HUES48 (cell line): ENCODE data around the gene F12.

Experiments used
- H3K27ac ChIP-seq: one replicate; pipeline ENCODE4 v1.7.0; 2013; ENCODE audit warnings: low read depth, low read length, inconsistent platforms
- H3K27me3 ChIP-seq: 2 replicates; pipeline ENCODE4 v1.6.1; 2013; ENCODE audit warnings: mild to moderate bottlenecking, low read length; ENCODE audit not compliant: control insufficient read depth, insufficient read depth
- H3K36me3 ChIP-seq: 2 replicates; pipeline ENCODE4 v1.6.1; 2013; ENCODE audit warnings: low read length; ENCODE audit not compliant: control insufficient read depth, insufficient read depth
- H3K4me1 ChIP-seq: 2 replicates; pipeline ENCODE4 v1.6.1; 2013; ENCODE audit warnings: mild to moderate bottlenecking, low read length; ENCODE audit not compliant: control insufficient read depth, insufficient read depth
- H3K4me3 ChIP-seq: 2 replicates; pipeline ENCODE4 v1.5.1; 2013; ENCODE audit warnings: mild to moderate bottlenecking, low read depth, low read length
- H3K9ac ChIP-seq: 2 replicates; pipeline ENCODE4 v1.6.1; 2013; ENCODE audit warnings: mild to moderate bottlenecking, low read depth, low read length, moderate library complexity
- H3K9me3 ChIP-seq: 2 replicates; pipeline ENCODE4 v1.6.1; 2013; ENCODE audit warnings: low read length; ENCODE audit not compliant: control insufficient read depth, insufficient read depth

Gene F12

GRCh38 chr5:177445052-177445916 is 35.9 kb upstream of the F12 start:
- Histone ChIP-seq H3K9ac (no peak overlapping the region), H3K27ac (no peak overlapping the region)

GRCh38 chr5:177444106-177445051 is 35.0 kb upstream of the F12 start:
- Histone ChIP-seq H3K4me3 (no peak overlapping the region), H3K4me1 (peaks cover 31% of the 10 kb centered on the region), H3K36me3 (peaks cover 5% of the 10 kb centered on the region; the same call in 1 of the 2 replicates), H3K9me3 (no peaks in the 10 kb centered on the region), H3K27ac (no peak overlapping the region), H3K27me3 (peaks cover 16% of the 10 kb centered on the region), H3K9ac (no peak overlapping the region)

More at GRCh38 chr5:177445052-177445916, 35.9 kb upstream of the F12 start:
- no peaks in the 10 kb centered on the region for H3K9me3 ChIP-seq
- H3K36me3 ChIP-seq, result peaks cover 5% of the 10 kb centered on the region; the same call in 1 of the 2 replicates
- H3K4me1 ChIP-seq, result peaks cover 25% of the 10 kb centered on the region
- no peak overlapping the region for H3K4me3 ChIP-seq
- H3K27me3 ChIP-seq, result peaks cover 16% of the 10 kb centered on the region

- Histone ChIP-seq H3K27ac (no peak overlapping the region), H3K27me3 (peaks cover 16% of the 10 kb centered on the region), H3K4me3 (no peak overlapping the region), H3K36me3 (peaks cover 10% of the 10 kb centered on the region; the same call in 1 of the 2 replicates), H3K4me1 (peaks cover 29% of the 10 kb centered on the region), H3K9ac (no peak overlapping the region), H3K9me3 (no peaks in the 10 kb centered on the region)
Observed at GRCh38 chr5:177443144-177443983, 34.0 kb upstream of the F12 start.

- H3K36me3 ChIP-seq, result peaks cover 20% of the 10 kb centered on the region
- H3K4me1 ChIP-seq, result peaks cover 19% of the 10 kb centered on the region
- no peak overlapping the region for H3K9ac ChIP-seq
- H3K4me3 ChIP-seq, result no peak overlapping the region
- H3K9me3 ChIP-seq, result no peaks in the 10 kb centered on the region
- H3K27ac ChIP-seq, result no peak overlapping the region
- peaks cover 16% of the 10 kb centered on the region for H3K27me3 ChIP-seq
Observed at GRCh38 chr5:177442066-177442826, 32.9 kb upstream of the F12 start.

DNA sequence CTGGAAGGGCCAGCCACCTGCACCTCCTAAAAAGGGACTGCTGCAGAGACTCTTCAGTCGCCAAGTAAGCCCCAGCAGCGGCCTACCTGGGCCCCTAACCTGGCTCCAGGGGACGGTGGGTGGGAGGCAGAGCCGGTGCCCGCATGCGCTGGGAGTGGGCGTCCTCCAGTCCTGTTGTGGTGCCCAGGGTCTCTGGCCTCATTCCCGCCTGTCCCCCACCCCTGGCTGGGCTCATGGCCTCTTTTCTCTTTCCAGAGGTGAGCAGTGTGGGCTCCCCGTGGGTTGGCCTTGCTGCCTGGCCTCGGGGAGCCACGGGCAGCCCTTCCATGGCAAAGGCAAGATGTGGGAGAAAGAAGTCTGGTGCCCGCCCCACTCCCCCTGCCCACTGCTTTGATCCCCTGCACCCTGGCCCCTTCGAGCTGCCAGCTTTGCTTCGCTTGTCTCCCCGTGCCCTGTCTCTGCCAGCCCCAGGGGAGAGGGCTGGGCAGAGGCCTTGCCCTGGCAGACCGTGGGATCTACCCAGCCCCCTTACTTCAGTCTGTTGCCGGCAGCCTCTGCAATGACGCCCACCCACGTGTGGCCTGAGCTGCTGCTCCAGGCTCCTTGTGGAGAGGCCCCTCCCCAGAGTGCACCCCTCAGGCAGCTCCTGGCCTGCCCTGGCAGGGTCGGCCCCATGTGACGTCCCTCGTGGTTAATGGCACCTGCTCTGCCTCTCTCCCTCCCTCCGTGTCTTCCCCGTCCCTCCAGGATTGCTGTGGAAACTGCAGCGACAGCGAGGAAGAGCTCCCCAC is 31.8 kb upstream of the F12 start:
- H3K9me3 ChIP-seq, result no peaks in the 10 kb centered on the region
- peaks cover 16% of the 10 kb centered on the region for H3K27me3 ChIP-seq
- no peak overlapping the region for H3K4me3 ChIP-seq
- peaks cover 17% of the 10 kb centered on the region for H3K4me1 ChIP-seq
- H3K36me3 ChIP-seq, result peaks cover 26% of the 10 kb centered on the region
- H3K27ac ChIP-seq, result no peak overlapping the region
- no peak overlapping the region for H3K9ac ChIP-seq

DNA sequence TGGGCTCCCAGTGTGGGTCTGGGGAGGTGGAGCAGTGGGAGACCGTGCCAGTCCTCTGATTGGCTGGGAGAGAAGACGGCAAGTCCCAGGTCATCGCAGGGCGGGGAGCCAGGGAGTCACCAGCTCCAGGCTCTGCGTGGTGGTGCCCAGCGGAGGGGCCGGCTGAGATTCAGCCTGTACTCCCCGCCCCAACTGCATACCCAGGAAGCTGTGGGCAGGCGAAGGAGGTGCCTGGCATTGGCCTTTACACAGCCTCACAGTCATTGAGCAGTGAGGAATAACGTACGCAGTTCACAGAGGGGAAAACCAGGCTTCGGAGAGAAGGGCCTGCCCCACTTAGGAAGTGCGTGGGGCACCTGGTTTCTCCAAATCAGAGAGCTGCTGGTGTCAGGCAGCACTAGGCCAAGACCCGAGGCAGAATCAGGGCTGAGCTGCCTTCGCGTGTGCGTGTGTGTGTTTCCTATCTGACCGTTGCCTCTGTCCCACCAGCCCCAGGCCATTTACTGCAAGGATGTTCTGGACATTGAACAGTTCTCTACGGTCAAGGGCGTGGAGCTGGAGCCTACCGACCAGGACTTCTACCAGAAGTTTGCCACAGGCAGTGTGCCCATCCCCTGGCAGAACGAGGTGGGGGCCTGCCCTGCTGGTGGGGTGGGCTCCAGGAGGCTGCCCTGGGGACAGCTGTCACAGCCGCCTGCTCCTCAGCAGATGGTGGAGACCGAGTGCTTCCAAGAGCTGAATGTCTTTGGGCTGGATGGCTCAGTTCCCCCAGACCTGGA is 31.0 kb upstream of the F12 start:
- no peak overlapping the region for H3K4me3 ChIP-seq
- H3K4me1 ChIP-seq, result peaks cover 12% of the 10 kb centered on the region; the same call in 1 of the 2 replicates
- no peak overlapping the region for H3K27ac ChIP-seq
- H3K36me3 ChIP-seq, result peaks cover 30% of the 10 kb centered on the region
- peaks cover 10% of the 10 kb centered on the region for H3K27me3 ChIP-seq
- H3K9me3 ChIP-seq, result no peaks in the 10 kb centered on the region
- no peak overlapping the region for H3K9ac ChIP-seq

DNA sequence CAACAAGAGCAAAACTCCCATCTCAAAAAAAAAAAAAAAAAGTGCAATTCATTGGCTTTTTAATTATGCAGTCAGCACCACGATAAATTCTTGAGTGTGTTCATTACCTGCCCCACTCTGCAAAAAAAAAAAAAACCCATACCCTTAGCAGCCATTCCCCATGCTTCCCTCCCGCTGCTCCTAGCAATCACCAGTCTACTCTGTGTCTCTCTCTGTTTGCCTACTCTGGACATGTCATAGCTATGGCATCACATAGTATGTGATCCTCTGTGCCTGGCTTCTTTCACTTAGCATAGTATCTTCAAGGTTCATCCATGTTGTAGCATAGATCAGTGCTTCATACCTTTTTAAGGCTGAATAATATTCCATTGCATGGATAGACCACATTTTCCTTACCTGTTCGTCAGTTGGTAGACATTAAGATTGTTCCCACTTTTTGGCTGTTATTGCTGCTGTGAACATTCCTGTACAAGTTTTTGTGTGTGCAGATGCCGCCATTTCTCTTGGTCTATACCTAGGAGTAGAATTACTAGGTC is 30.2 kb upstream of the F12 start:
- no peaks in the 10 kb centered on the region for H3K9me3 ChIP-seq
- H3K27me3 ChIP-seq, result 0 out of 2 replicates have a peak, but pooled peaks cover 4% of the 10 kb centered on the region
- H3K4me1 ChIP-seq, result peaks cover 9% of the 10 kb centered on the region; the same call in 1 of the 2 replicates
- H3K4me3 ChIP-seq, result no peak overlapping the region
- no peak overlapping the region for H3K9ac ChIP-seq
- no peak overlapping the region for H3K27ac ChIP-seq
- H3K36me3 ChIP-seq, result peaks cover 38% of the 10 kb centered on the region

DNA sequence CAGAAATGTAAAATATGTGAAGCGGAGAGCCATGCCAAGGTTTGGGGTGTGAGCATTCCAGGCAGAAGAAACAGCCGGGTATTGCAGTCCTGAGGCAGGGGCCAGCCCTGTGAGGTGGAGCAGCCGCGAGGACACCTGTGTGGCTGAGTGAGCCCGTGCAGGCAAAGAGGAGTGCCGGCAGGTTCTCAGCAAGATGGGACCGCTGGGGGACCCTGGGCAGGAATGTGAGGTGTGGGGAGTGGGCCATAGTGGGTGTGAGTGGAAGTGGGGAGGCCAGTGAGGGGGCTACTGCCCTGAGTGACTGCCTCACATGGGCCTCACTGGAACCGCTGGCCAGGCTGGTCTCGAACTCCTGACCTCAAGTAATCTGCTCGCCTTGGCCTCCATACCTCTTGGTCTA is 29.1 kb upstream of the F12 start:
- H3K9me3 ChIP-seq, result no peaks in the 10 kb centered on the region
- H3K36me3 ChIP-seq, result peaks cover 48% of the 10 kb centered on the region
- no peak overlapping the region for H3K27ac ChIP-seq
- H3K27me3 ChIP-seq, result no peaks in the 10 kb centered on the region
- peaks cover 9% of the 10 kb centered on the region; the same call in 1 of the 2 replicates for H3K4me1 ChIP-seq
- H3K9ac ChIP-seq, result no peak overlapping the region
- no peak overlapping the region for H3K4me3 ChIP-seq

- Histone ChIP-seq H3K9me3 (no peaks in the 10 kb centered on the region), H3K27me3 (no peaks in the 10 kb centered on the region), H3K4me3 (no peak overlapping the region), H3K9ac (no peak overlapping the region), H3K36me3 (peaks cover 56% of the 10 kb centered on the region), H3K4me1 (peaks cover 9% of the 10 kb centered on the region; the same call in 1 of the 2 replicates), H3K27ac (no peak overlapping the region)
Observed at GRCh38 chr5:177437623-177438022, 28.3 kb upstream of the F12 start.
